ENCODE data around the gene FRMD4B. TPM values are rescaled to one million over a fixed set of nuclear protein-coding genes. Genes with fewer than 3 reads are reported as not detected.
A peak's percentile ranks its signal among the peaks of the same experiment; 100 is the strongest.

FRMD4B gene
- total and polyA plus RNA-seq, 12 donors: 5.5 to 165 (median 17.4) TPM

- H3K27ac ChIP-seq: no peak overlapping the region
- TF ChIP-seq POLR2A (IDR thresholded peaks at IDR 0.05): no peak
- TF ChIP-seq CTCF (IDR thresholded peaks at IDR 0.05): no peak
- peaks cover 10% of the 10 kb centered on the region for H3K27me3 ChIP-seq
- no peak for DNase-seq
- H3K9me3 ChIP-seq (replicated peaks in 1 of 3): no peaks in the 10 kb centered on the region
- H3K4me1 ChIP-seq (replicated peaks in 1 of 2): no peaks in the 10 kb centered on the region
- H3K4me3 ChIP-seq: no peak overlapping the region
- no peaks in the 10 kb centered on the region for H3K36me3 ChIP-seq (replicated peaks in 1 of 2)
- intact Hi-C loops (cut with DNase I): no loop called here
- 58 to 95% (median 82%) methylated on average over 1 of the region's 1 CpG for WGBS, 4 donors
These were observed 42.9 kb upstream of the FRMD4B start for GRCh38 chr3:69428657-69429255.

- H3K4me1 ChIP-seq (replicated peaks in 1 of 2): no peaks in the 10 kb centered on the region
- H3K9me3 ChIP-seq (replicated peaks in 1 of 3): no peaks in the 10 kb centered on the region
- TF ChIP-seq CTCF (IDR thresholded peaks at IDR 0.05): peak in 1 of 6 experiments; percentile 19
- no peak for TF ChIP-seq POLR2A (IDR thresholded peaks at IDR 0.05)
- H3K27me3 ChIP-seq: peaks cover 6% of the 10 kb centered on the region
- no peak overlapping the region for H3K4me3 ChIP-seq
- intact Hi-C loops (cut with DNase I): no loop called here
- DNase-seq: no peak
- H3K36me3 ChIP-seq (replicated peaks in 1 of 2): no peaks in the 10 kb centered on the region
- H3K27ac ChIP-seq: no peak overlapping the region
These were observed 41.0 kb upstream of the FRMD4B start for GRCh38 chr3:69426967-69427304.

- no peaks in the 10 kb centered on the region for H3K36me3 ChIP-seq (replicated peaks in 1 of 2)
- TF ChIP-seq POLR2A (IDR thresholded peaks at IDR 0.05) (no peak), CTCF (IDR thresholded peaks at IDR 0.05) (no peak)
- DNase-seq: no peak
- intact Hi-C loops (cut with DNase I): no loop called here
- no peak overlapping the region for H3K4me3 ChIP-seq
- H3K27me3 ChIP-seq: peaks cover under 1% of the 10 kb centered on the region
- H3K27ac ChIP-seq: no peak overlapping the region
- H3K4me1 ChIP-seq (replicated peaks in 1 of 2): no peaks in the 10 kb centered on the region
- no peaks in the 10 kb centered on the region for H3K9me3 ChIP-seq (replicated peaks in 1 of 3)
- WGBS, 4 donors: 64 to 84% (median 67%) methylated on average over 7 of the region's 7 CpGs
These were observed 40.5 kb upstream of the FRMD4B start for GRCh38 chr3:69426291-69426966.

GRCh38 chr3:69425249-69425648 lies 39.4 kb upstream of the FRMD4B start:
- H3K36me3 ChIP-seq (replicated peaks in 1 of 2): no peaks in the 10 kb centered on the region
- no peak for TF ChIP-seq POLR2A (IDR thresholded peaks at IDR 0.05)
- peak in 5 of 6 experiments; percentile 8 to 50 (median 44) for TF ChIP-seq CTCF (IDR thresholded peaks at IDR 0.05)
- 47 to 59% (median 50%) methylated on average over 4 of the region's 4 CpGs for WGBS, 4 donors
- no peak overlapping the region for H3K27ac ChIP-seq
- H3K4me1 ChIP-seq (replicated peaks in 1 of 2): no peaks in the 10 kb centered on the region
- DNase-seq: no peak
- H3K27me3 ChIP-seq: no peaks in the 10 kb centered on the region
- intact Hi-C loops (cut with DNase I): no loop called here
- no peaks in the 10 kb centered on the region for H3K9me3 ChIP-seq (replicated peaks in 1 of 3)
- no peak overlapping the region for H3K4me3 ChIP-seq

Data from adrenal gland (tissue), 12 donors.